Keratinocyte (primary cell): ENCODE measurements around the gene HOXD11. TPM values are rescaled to one million over a fixed set of nuclear protein-coding genes. Genes with fewer than 3 reads are reported as not detected.

Experiments used
- DNase-seq: peaks from one replicate; pipeline ENCODE4 v3.0.0-alpha.2; 2011; ENCODE audit warnings: low read depth, missing footprints, low spot score
- FAIRE-seq: peaks from 2 replicates; lab custom pipeline; 2011; peaks lifted over from hg19 to GRCh38; lab: Jason Lieb, UNC
- H2AFZ ChIP-seq: 2 replicates; pipeline ENCODE4 v1.6.0; 2012; ENCODE audit warnings: low read length, control low read depth, inconsistent platforms; ENCODE audit not compliant: control insufficient read depth
- H3K27ac ChIP-seq: 2 replicates; pipeline ENCODE4 v1.5.1; 2011; ENCODE audit warnings: low read length; ENCODE audit not compliant: control insufficient read depth, insufficient read depth
- H3K27me3 ChIP-seq: 3 replicates; pipeline ENCODE4 v1.6.0; 2011; ENCODE audit warnings: low read length; ENCODE audit not compliant: control insufficient read depth, insufficient read depth; ENCODE audit errors: extremely low read depth
- H3K36me3 ChIP-seq, 2 experiments: 2 replicates in 1 of 2; 3 replicates in 1 of 2; pipeline ENCODE4 v1.5.1; 2011; ENCODE audit warnings: low read length in 2 of 2, mild to moderate bottlenecking in 1 of 2; ENCODE audit not compliant: control insufficient read depth in 2 of 2, insufficient read depth in 2 of 2; ENCODE audit errors: extremely low read depth in 1 of 2
- H3K4me1 ChIP-seq: 3 replicates; pipeline ENCODE4 v1.5.1; 2011; ENCODE audit warnings: low read length; ENCODE audit not compliant: control insufficient read depth, insufficient read depth; ENCODE audit errors: extremely low read depth
- H3K4me2 ChIP-seq: 3 replicates; pipeline ENCODE4 v1.6.0; 2011; ENCODE audit warnings: low read depth, low read length; ENCODE audit not compliant: control insufficient read depth, insufficient read depth; ENCODE audit errors: extremely low read depth
- H3K4me3 ChIP-seq, 3 experiments: fragments of 200-600 bp in 1 of 3; sonication (generic) in 1 of 3; 2 replicates in 2 of 3; 3 replicates in 1 of 3; pipeline ENCODE4 v1.5.1; 2011 to 2016; ENCODE audit warnings: low read length in 3 of 3, mild to moderate bottlenecking in 3 of 3, control low read depth in 2 of 3, inconsistent platforms in 1 of 3, low read depth in 1 of 3, mixed read lengths in 1 of 3, mixed run types in 1 of 3, moderate library complexity in 1 of 3; ENCODE audit not compliant: control insufficient read depth in 2 of 3, insufficient read depth in 2 of 3; ENCODE audit errors: extremely low read depth in 1 of 3
- H3K79me2 ChIP-seq: 2 replicates; pipeline ENCODE4 v1.6.0; 2012; ENCODE audit warnings: low read length; ENCODE audit not compliant: control insufficient read depth, insufficient read depth
- H3K9ac ChIP-seq: 3 replicates; pipeline ENCODE4 v1.6.0; 2011; ENCODE audit warnings: low read length; ENCODE audit not compliant: control insufficient read depth, insufficient read depth; ENCODE audit errors: extremely low read depth
- H3K9me1 ChIP-seq: 3 replicates; pipeline ENCODE4 v1.6.0; 2011; ENCODE audit warnings: low read length; ENCODE audit not compliant: control insufficient read depth, insufficient read depth; ENCODE audit errors: extremely low read depth
- H3K9me3 ChIP-seq: 2 replicates; pipeline ENCODE4 v1.5.1; 2012; ENCODE audit warnings: low read depth, low read length; ENCODE audit not compliant: control insufficient read depth
- H4K20me1 ChIP-seq: 3 replicates; pipeline ENCODE4 v1.6.0; 2011; ENCODE audit warnings: low read length; ENCODE audit not compliant: control insufficient read depth, insufficient read depth; ENCODE audit errors: extremely low read depth
- CTCF ChIP-seq, 3 experiments: IDR thresholded peaks in 1 of 3; conservative IDR thresholded peaks in 1 of 3; optimal IDR thresholded peaks in 1 of 3; 2 replicates in 2 of 3; 3 replicates in 1 of 3; pipeline versions ENCODE3 to v1.5.1; 2011; ENCODE audit warnings: low read length in 3 of 3, mild to moderate bottlenecking in 3 of 3, moderate library complexity in 2 of 3, control low read depth in 1 of 3, inconsistent platforms in 1 of 3; ENCODE audit not compliant: insufficient read depth in 2 of 3; ENCODE audit errors: extremely low read depth in 1 of 3
- EZH2 ChIP-seq: IDR thresholded peaks from one replicate; pipeline ENCODE4 v1.6.1; 2012; ENCODE audit warnings: inconsistent platforms, mild to moderate bottlenecking, low read length, moderate library complexity
- dilution Hi-C: fragments of 300-500 bp; cut with MboI; formaldehyde crosslinking; loops from one replicate; pipeline ENCODE4 v1.7.0; 2020; ENCODE audit warnings: low sequenced_read_pairs; ENCODE audit not compliant: extremely low pct_ligation_motif_present
- polyA plus RNA-seq, 5 experiments: library from polyadenylated mRNA; depleted of rRNA in 3 of 5; stranded (reverse) in 3 of 5; stranded (forward) in 1 of 5; unstranded in 1 of 5; fragments of >200 nt; gene quantifications; 1 replicate in 1 of 5; 2 replicates in 3 of 5; 3 replicates in 1 of 5; pipeline versions ENCODE4 v1.2.1 to v1.2.3, GENCODE V29; 2011 to 2012; ENCODE audit warnings: missing spikeins in 2 of 5, low read depth in 1 of 5, low replicate concordance in 1 of 5

HOXD11 gene
- polyA plus RNA-seq, 1 donor (not counting 4 experiments of a cell fraction or from before 2014, with no cell fraction given) = not detected

- H3K4me3 ChIP-seq = no peak overlapping the region
- no peaks in the 10 kb centered on the region for H3K9me3 ChIP-seq
- H3K4me2 ChIP-seq = no peak overlapping the region
- H3K36me3 ChIP-seq = no peaks in the 10 kb centered on the region
- no peak for FAIRE-seq
- H3K79me2 ChIP-seq = no peaks in the 10 kb centered on the region
- H3K27me3 ChIP-seq = peaks cover 93% of the 10 kb centered on the region
- H2AFZ ChIP-seq = no peak overlapping the region
- DNase-seq = no peak
- dilution Hi-C loops = loop anchor here (25.0 kb wide), 1 partner anchor 481 kb away; no protein-coding TSS in a partner anchor
- no peaks in the 10 kb centered on the region for H3K4me1 ChIP-seq
- no peak overlapping the region for H3K27ac ChIP-seq
- TF ChIP-seq EZH2 = no peak
- no peaks in the 10 kb centered on the region for H3K9me1 ChIP-seq
- H3K9ac ChIP-seq = no peak overlapping the region
- H4K20me1 ChIP-seq = no peaks in the 10 kb centered on the region
Observed at GRCh38 chr2:176156301-176156806, 49.3 kb downstream of the HOXD11 start.

GRCh38 chr2:176156807-176157498 lies 49.9 kb downstream of the HOXD11 start, which contains the start of gene HOXD3:
HOXD3 (plus strand) TSS chr2:176157307; CDS start chr2:176169115, 11,808 bp downstream.
- no peak within 1 kb of the TSS for H3K9ac ChIP-seq
- no peaks in the 10 kb centered on the region for H3K79me2 ChIP-seq
- no peak for FAIRE-seq
- H3K36me3 ChIP-seq = no peaks in the 10 kb centered on the region
- no peaks in the 10 kb centered on the region for H3K9me3 ChIP-seq
- no peak for DNase-seq
- H3K4me1 ChIP-seq = no peaks in the 10 kb centered on the region
- peak; percentile 27 for TF ChIP-seq EZH2
- no peak for TF ChIP-seq CTCF (optimal IDR thresholded peaks at IDR 0.05 in 1 of 3, IDR thresholded peaks at IDR 0.05 in 1 of 3, conservative IDR thresholded peaks at IDR 0.05 in 1 of 3; ENCODE audit: extremely low read depth in 1 of 3, insufficient read depth in 2 of 3, low read length in 3 of 3)
- no peaks in the 10 kb centered on the region for H3K9me1 ChIP-seq
- H3K27me3 ChIP-seq = peaks cover 93% of the 10 kb centered on the region
- H3K4me2 ChIP-seq = no peak within 1 kb of the TSS
- dilution Hi-C loops = loop anchor here (25.0 kb wide), 1 partner anchor 480 kb away; no protein-coding TSS in a partner anchor
- no peaks in the 10 kb centered on the region for H4K20me1 ChIP-seq
- no peak within 1 kb of the TSS for H2AFZ ChIP-seq
- H3K4me3 ChIP-seq = no peak within 1 kb of the TSS
- no peak within 1 kb of the TSS for H3K27ac ChIP-seq
